ENCODE measurements around the gene RFNG. TPM values are rescaled to one million over a fixed set of nuclear protein-coding genes. Genes with fewer than 3 reads are reported as not detected.

RFNG gene
- total and polyA plus RNA-seq, 2 of the 13 experiments (the other 11 are each of a cell fraction or from before 2014, with no cell fraction given) = 61.4 to 64.0 TPM

GRCh38 chr17:81999976-82000802 lies 51.4 kb downstream of the RFNG start (continued):
- no peak for TF ChIP-seq CBX2 (IDR thresholded peaks at IDR 0.05; ENCODE audit: low read depth, low read length)
- TF ChIP-seq CBX2 (CRISPR knock-in tag; IDR thresholded peaks at IDR 0.05; ENCODE audit: low read depth) = 0 out of 2 replicates have a peak, but pooled peaks have one; percentile 12
- TF ChIP-seq FOXA1 (IDR thresholded peaks at IDR 0.05) = no peak
- peak; percentile 63; the same call in 1 of the 2 replicates for TF ChIP-seq FOXA1 (CRISPR knock-in tag; IDR thresholded peaks at IDR 0.05)
- no peak for TF ChIP-seq CEBPZ (IDR thresholded peaks at IDR 0.05; ENCODE audit: low read length)
- no peak for TF ChIP-seq DDIT3 (CRISPR knock-in tag; IDR thresholded peaks at IDR 0.05)
- TF ChIP-seq MXD4 (CRISPR knock-in tag; IDR thresholded peaks at IDR 0.05) = no peak; the same call in 1 of the 2 replicates
- no peak for TF ChIP-seq ZBTB43 (CRISPR knock-in tag; conservative IDR thresholded peaks at IDR 0.05)
- TF ChIP-seq ARHGAP35 (CRISPR knock-in tag; IDR thresholded peaks at IDR 0.05; ENCODE audit: borderline replicate concordance) = no peak; the same call in 1 of the 2 replicates
- TF ChIP-seq SP2 (CRISPR knock-in tag; IDR thresholded peaks at IDR 0.05) = peak; percentile 58; the same call in 1 of the 2 replicates
- peak; percentile 80 for TF ChIP-seq ZNF414 (CRISPR knock-in tag; IDR thresholded peaks at IDR 0.05)
- no peak for TF ChIP-seq MAFG (CRISPR knock-in tag; IDR thresholded peaks at IDR 0.05)
- no peak for TF ChIP-seq ZNF33B (CRISPR knock-in tag; IDR thresholded peaks at IDR 0.05)
- peak; percentile 86 for TF ChIP-seq HIC2 (CRISPR knock-in tag; IDR thresholded peaks at IDR 0.05; ENCODE audit: low read depth)
- TF ChIP-seq ZNF468 (CRISPR knock-in tag; IDR thresholded peaks at IDR 0.05) = peak; percentile 47; the same call in 1 of the 2 replicates
- TF ChIP-seq AKNA (CRISPR knock-in tag; IDR thresholded peaks at IDR 0.05; ENCODE audit: borderline replicate concordance) = no peak
